Ovary (tissue), 9 donors: ENCODE results near the gene TMCO4. TPM values are rescaled to one million over a fixed set of nuclear protein-coding genes. Genes with fewer than 3 reads are reported as not detected.

ENCODE experiments used
- DNase-seq, 5 donors: peaks; one replicate each; pipeline ENCODE4 v3.0.0-alpha.2; 2019 to 2020
- H3K27ac ChIP-seq, 2 donors: fragments of 200-600 bp; one replicate each; pipeline versions ENCODE4 v1.5.1 to v1.8.0; 2019 to 2022
- H3K27me3 ChIP-seq: fragments of 200-600 bp; one replicate; pipeline ENCODE4 v1.8.0; 2022
- H3K36me3 ChIP-seq: fragments of 200-600 bp; sonication (generic); one replicate; pipeline ENCODE4 v1.5.1; 2019
- H3K4me1 ChIP-seq: one replicate; pipeline ENCODE4 v1.8.1; 2013; ENCODE audit warnings: mild to moderate bottlenecking, moderate library complexity; ENCODE audit not compliant: insufficient read depth
- H3K4me3 ChIP-seq: fragments of 200-600 bp; sonication (generic); one replicate; pipeline ENCODE4 v1.5.1; 2017
- H3K9me3 ChIP-seq, 2 donors: fragments of 200-600 bp in 1 of 2; sonication (generic) in 1 of 2; one replicate each; pipeline versions ENCODE4 v1.5.1 to v1.8.1; 2013 to 2019; ENCODE audit warnings: mild to moderate bottlenecking in 1 of 2, moderate library complexity in 1 of 2
- EP300 ChIP-seq: sonication (generic); formaldehyde crosslinking; IDR thresholded peaks from one replicate; pipeline ENCODE4 v1.6.1; 2017; ENCODE audit warnings: antibody characterized with exemption
- POLR2A ChIP-seq: fragments of 450-650 bp; IDR thresholded peaks from one replicate; pipeline ENCODE4 v1.6.1; 2017; ENCODE audit warnings: antibody characterized with exemption, mild to moderate bottlenecking, moderate library complexity
- WGBS, 3 donors: extraction: QIAGEN DNeasy Blood & Tissue Kit in 1 of 3; methylation state at CpG; one replicate each; pipeline versions ENCODE4 v1.1.5 to v1.1.7; 2013 to 2017; 5-methylcytosine and 5-hydroxymethylcytosine counted together
- intact Hi-C, 4 donors: fragments of 100-400 bp; cut with DNase I; formaldehyde crosslinking; loops; one replicate each; pipeline versions ENCODE4 v1.11.0 to v1.15.1; 2022 to 2023
- polyA plus RNA-seq, 2 donors: library from polyadenylated mRNA; stranded (reverse); fragments of 200-250 nt in 1 of 2; fragments of 350-450 nt in 1 of 2; fragmentation: Illumina TruSeq in 1 of 2; extraction: RNeasy Lipid Tissue Mini Kit (QIAGEN cat#74804) in 1 of 2; gene quantifications; one replicate each; pipeline ENCODE4 v1.2.3, GENCODE V29; 2013 to 2014
- total RNA-seq, 7 donors: library from RNA; depleted of rRNA in 2 of 7; stranded (reverse); fragments of >200 nt in 2 of 7; fragmentation: NEBNext Ultra II Directional in 3 of 7; extraction: Animal tissue kit (Norgen Biotek cat#: 25700) in 3 of 7; gene quantifications; one replicate each; pipeline versions ENCODE4 v1.1.0 to v1.2.4, GENCODE V29; 2016 to 2023
- TF ChIP-seq, protein P1 (sequence below), 3 donors: fragments of 450-650 bp in 2 of 3; fragments of 200-600 bp in 1 of 3; IDR thresholded peaks; one replicate each; pipeline versions ENCODE4 v1.5.1 to v1.8.0; 2016 to 2022; ENCODE audit warnings: antibody characterized with exemption in 3 of 3, mild to moderate bottlenecking in 1 of 3
- donor health status: DM: no; HTN: no; CAD: no; lungs with moderate emphysema.
- donor health status: DM: no; HTN: no; CAD: no.
- donor health status: Bipolar disorder and iron deficiency.
- donor health status: DM: yes; HTN: yes; CAD: no.
- donor health status: DM: no; HTN: no; CAD: no.
- donor health status: DM: yes; HTN: yes; CAD: no.

TMCO4 gene
- total and polyA plus RNA-seq, 9 donors, result 14.2 to 26.0 (median 21.4) TPM

DNA sequence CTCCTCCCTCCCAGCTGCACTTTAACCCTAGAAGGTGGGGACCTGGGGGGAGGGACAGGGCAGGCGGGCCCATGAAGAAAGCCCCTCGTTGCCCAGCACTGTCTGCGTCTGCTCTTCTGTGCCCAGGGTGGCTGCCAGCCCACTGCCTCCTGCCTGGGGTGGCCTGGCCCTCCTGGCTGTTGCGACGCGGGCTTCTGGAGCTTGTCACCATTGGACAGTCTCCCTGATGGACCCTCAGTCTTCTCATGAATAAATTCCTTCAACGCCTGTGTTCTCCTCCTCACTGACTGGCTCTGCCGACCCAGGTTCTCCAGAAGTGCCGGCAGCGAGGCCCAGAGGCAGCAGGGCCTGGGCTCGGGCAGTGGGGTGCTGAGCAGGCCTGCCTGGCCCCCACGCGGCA lies 141.5 kb downstream of the TMCO4 start:
- Histone ChIP-seq H3K4me1 (peaks cover 4% of the 10 kb centered on the region), H3K27me3 (no peaks in the 10 kb centered on the region), H3K27ac (peak overlapping the region in 1 of 2 donors; percentile 51), H3K36me3 (no peaks in the 10 kb centered on the region), H3K4me3 (no peak overlapping the region), H3K9me3 (no peaks in the 10 kb centered on the region)
- no peak for DNase-seq
- no peak for TF ChIP-seq POLR2A
- no peak for TF ChIP-seq EP300
- WGBS, 3 donors, result 72 to 83% (median 77%) methylated on average over 13 of the region's 13 CpGs
- intact Hi-C loops, result loop anchor here in 2 of 4 donors (5.0 kb wide), 2 partner anchors 311 to 406 kb away; partner anchors contain the start of genes EMC1 (in 1 of the 2) and MRTO4 (in 1 of the 2)

- Histone ChIP-seq H3K27ac (no peak overlapping the region), H3K27me3 (no peaks in the 10 kb centered on the region), H3K4me3 (no peak overlapping the region), H3K36me3 (no peaks in the 10 kb centered on the region), H3K9me3 (no peaks in the 10 kb centered on the region), H3K4me1 (peaks cover 4% of the 10 kb centered on the region)
- no peak for TF ChIP-seq EP300
- TF ChIP-seq, protein P1, sequence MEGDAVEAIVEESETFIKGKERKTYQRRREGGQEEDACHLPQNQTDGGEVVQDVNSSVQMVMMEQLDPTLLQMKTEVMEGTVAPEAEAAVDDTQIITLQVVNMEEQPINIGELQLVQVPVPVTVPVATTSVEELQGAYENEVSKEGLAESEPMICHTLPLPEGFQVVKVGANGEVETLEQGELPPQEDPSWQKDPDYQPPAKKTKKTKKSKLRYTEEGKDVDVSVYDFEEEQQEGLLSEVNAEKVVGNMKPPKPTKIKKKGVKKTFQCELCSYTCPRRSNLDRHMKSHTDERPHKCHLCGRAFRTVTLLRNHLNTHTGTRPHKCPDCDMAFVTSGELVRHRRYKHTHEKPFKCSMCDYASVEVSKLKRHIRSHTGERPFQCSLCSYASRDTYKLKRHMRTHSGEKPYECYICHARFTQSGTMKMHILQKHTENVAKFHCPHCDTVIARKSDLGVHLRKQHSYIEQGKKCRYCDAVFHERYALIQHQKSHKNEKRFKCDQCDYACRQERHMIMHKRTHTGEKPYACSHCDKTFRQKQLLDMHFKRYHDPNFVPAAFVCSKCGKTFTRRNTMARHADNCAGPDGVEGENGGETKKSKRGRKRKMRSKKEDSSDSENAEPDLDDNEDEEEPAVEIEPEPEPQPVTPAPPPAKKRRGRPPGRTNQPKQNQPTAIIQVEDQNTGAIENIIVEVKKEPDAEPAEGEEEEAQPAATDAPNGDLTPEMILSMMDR (IDR thresholded peaks at IDR 0.05), result no peak
- intact Hi-C loops, result loop anchor here in 2 of 4 donors (5.0 kb wide), 2 partner anchors 310 to 405 kb away; partner anchors contain the start of genes EMC1 (in 1 of the 2) and MRTO4 (in 1 of the 2)
- WGBS, 3 donors, result 77 to 82% (median 79%) methylated on average over 10 of the region's 10 CpGs
- DNase-seq, result peak in 1 of 5 donors; percentile 47
Observed at GRCh38 chr1:19657511-19657910, 142.2 kb downstream of the TMCO4 start.

GRCh38 chr1:19656780-19657466 lies 142.8 kb downstream of the TMCO4 start:
- intact Hi-C loops, result loop anchor here in 2 of 4 donors (5.0 kb wide), 2 partner anchors 310 to 405 kb away; partner anchors contain the start of genes EMC1 (in 1 of the 2) and MRTO4 (in 1 of the 2)
- no peaks in the 10 kb centered on the region for H3K27me3 ChIP-seq
- H3K4me1 ChIP-seq, result peaks cover 9% of the 10 kb centered on the region
- WGBS, 3 donors, result 70 to 73% (median 70%) methylated on average over 13 to 15 of the region's 15 CpGs
- H3K27ac ChIP-seq, result no peak overlapping the region
- TF ChIP-seq POLR2A, result no peak
- no peak for TF ChIP-seq EP300
- TF ChIP-seq, protein P1 (IDR thresholded peaks at IDR 0.05), result no peak
- peak in 2 of 5 donors; percentile 46 to 51 for DNase-seq
- H3K4me3 ChIP-seq, result no peak overlapping the region
- no peaks in the 10 kb centered on the region for H3K9me3 ChIP-seq
- H3K36me3 ChIP-seq, result no peaks in the 10 kb centered on the region

GRCh38 chr1:19656134-19656779 lies 143.5 kb downstream of the TMCO4 start:
- TF ChIP-seq POLR2A (no peak), EP300 (no peak)
- TF ChIP-seq, protein P1 (IDR thresholded peaks at IDR 0.05), result no peak
- Histone ChIP-seq H3K27me3 (no peaks in the 10 kb centered on the region), H3K9me3 (no peaks in the 10 kb centered on the region), H3K4me1 (peaks cover 10% of the 10 kb centered on the region), H3K4me3 (no peak overlapping the region), H3K36me3 (no peaks in the 10 kb centered on the region), H3K27ac (no peak overlapping the region)
- peak in 1 of 5 donors; percentile 41 for DNase-seq
- WGBS, 3 donors, result 86 to 93% (median 90%) methylated on average over 9 of the region's 9 CpGs
- intact Hi-C loops, result loop anchor here in 2 of 4 donors (5.0 kb wide), 2 partner anchors 309 to 404 kb away; partner anchors contain the start of genes EMC1 (in 1 of the 2) and MRTO4 (in 1 of the 2)
